Activated T-cell treated with anti-CD3 and anti-CD28 coated beads, Interleukin-2, amount 50 U/mL, for 72 hours (primary cell): Measurements from ENCODE around the gene TPM1. TPM values are rescaled to one million over a fixed set of nuclear protein-coding genes. Genes with fewer than 3 reads are reported as not detected.

ENCODE experiments used
- ATAC-seq, 2 donors: fragments of 150-1000 bp; cut with Tn5 transposase; replicated peaks in 1 of 2; 2 replicates each; pipeline ENCODE4 v1.10.0; 2021; ENCODE audit warnings: moderate library complexity in 2 of 2, mild to moderate bottlenecking in 1 of 2
- DNase-seq, 2 donors: peaks; one replicate each; pipeline ENCODE4 v3.0.0; 2021 to 2022; ENCODE audit warnings: mixed read lengths in 1 of 2
- H3K27ac Mint-ChIP-seq: one replicate; pipeline ENCODE4 v1.8.0; 2022; ENCODE audit warnings: mild to moderate bottlenecking, moderate library complexity, mixed read lengths
- H3K27me3 Mint-ChIP-seq: one replicate; pipeline ENCODE4 v1.8.0; 2022; ENCODE audit warnings: low read depth, mixed read lengths
- H3K36me3 Mint-ChIP-seq, 2 donors: one replicate each; pipeline ENCODE4 v1.8.0; 2022; ENCODE audit warnings: mixed read lengths in 2 of 2, mild to moderate bottlenecking in 1 of 2; ENCODE audit not compliant: insufficient read depth in 2 of 2
- H3K4me1 Mint-ChIP-seq: one replicate; pipeline ENCODE4 v1.8.0; 2022; ENCODE audit warnings: low read depth, mixed read lengths
- H3K4me3 Mint-ChIP-seq, 2 donors: one replicate each; pipeline ENCODE4 v1.8.0; 2022; ENCODE audit warnings: mild to moderate bottlenecking in 2 of 2, mixed read lengths in 2 of 2, moderate library complexity in 2 of 2
- H3K9me3 Mint-ChIP-seq, 2 donors: one replicate each; pipeline ENCODE4 v1.8.0; 2022; ENCODE audit warnings: mixed read lengths in 2 of 2
- total RNA-seq, 2 donors: library from RNA; stranded (reverse); gene quantifications; one replicate each; pipeline ENCODE4 v1.2.3, GENCODE V29; 2022

Gene TPM1
- total RNA-seq, 2 donors from 2014 or later: 9.5 to 9.6 TPM

- no peaks in the 10 kb centered on the region for H3K4me1 Mint-ChIP-seq
- no peaks in the 10 kb centered on the region for H3K36me3 Mint-ChIP-seq
- H3K27ac Mint-ChIP-seq: no peak overlapping the region
- no peaks in the 10 kb centered on the region for H3K9me3 Mint-ChIP-seq
- DNase-seq (no peak), ATAC-seq (no peak)
- peaks cover 10% of the 10 kb centered on the region for H3K27me3 Mint-ChIP-seq
- no peak overlapping the region for H3K4me3 Mint-ChIP-seq
Measured at GRCh38 chr15:63022663-63023062, 19.9 kb upstream of the TPM1 start.

DNA sequence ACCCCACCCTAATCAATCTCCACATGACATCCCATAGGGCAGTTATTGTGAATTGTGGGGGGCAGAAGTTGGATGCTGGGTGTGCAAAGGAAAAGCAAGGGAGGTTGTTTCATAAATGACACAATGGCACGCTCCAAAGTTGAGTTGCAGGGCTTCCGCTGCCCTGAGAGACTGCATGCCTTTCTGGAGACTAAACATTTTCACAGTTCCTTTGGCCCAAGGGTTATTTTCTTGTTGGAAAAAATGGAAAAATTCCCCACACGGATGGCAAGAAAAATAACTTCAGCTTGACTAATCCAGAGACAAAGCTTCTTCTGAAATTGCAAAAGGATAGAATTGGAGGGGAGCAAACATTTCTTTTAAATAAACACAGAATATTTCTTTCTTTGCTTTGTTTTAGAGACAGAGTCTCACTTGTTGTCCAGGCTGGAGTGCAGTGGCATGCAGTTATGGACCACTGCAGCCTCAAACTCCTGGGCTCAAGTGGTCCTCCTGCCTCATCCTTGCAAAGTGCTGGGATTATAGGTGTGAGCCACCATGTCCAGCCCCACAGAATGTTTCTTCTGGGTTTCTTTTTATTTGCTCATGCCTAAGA lies 19.1 kb upstream of the TPM1 start:
- Mint-ChIP-seq H3K36me3 (no peaks in the 10 kb centered on the region), H3K27me3 (peaks cover 10% of the 10 kb centered on the region), H3K4me3 (no peak overlapping the region), H3K4me1 (no peaks in the 10 kb centered on the region), H3K9me3 (no peaks in the 10 kb centered on the region), H3K27ac (no peak overlapping the region)
- ATAC-seq (no peak), DNase-seq (no peak)

DNA sequence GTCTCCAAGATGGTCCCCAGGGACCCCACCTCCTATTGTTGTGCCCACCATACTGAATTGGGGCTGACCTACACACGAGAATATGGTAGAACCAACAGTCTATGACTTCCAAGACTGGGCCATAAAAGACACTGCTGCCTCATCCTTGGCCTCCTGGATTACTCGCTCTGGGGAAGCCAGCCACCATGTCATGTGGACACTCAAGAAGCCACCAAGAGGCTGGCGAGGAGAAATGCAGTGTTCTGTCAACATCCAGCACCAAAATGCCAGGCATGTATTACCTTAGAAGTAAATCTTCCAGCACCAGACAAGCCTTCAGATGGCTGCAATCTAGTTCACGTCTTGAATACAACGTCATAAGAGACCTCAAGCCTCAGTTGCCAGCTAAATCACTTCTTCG lies 17.1 kb upstream of the TPM1 start:
- Mint-ChIP-seq H3K36me3 (no peaks in the 10 kb centered on the region), H3K4me3 (no peak overlapping the region), H3K9me3 (no peaks in the 10 kb centered on the region), H3K27me3 (peaks cover 17% of the 10 kb centered on the region), H3K27ac (no peak overlapping the region), H3K4me1 (no peaks in the 10 kb centered on the region)
- no peak for ATAC-seq
- DNase-seq: no peak

DNA sequence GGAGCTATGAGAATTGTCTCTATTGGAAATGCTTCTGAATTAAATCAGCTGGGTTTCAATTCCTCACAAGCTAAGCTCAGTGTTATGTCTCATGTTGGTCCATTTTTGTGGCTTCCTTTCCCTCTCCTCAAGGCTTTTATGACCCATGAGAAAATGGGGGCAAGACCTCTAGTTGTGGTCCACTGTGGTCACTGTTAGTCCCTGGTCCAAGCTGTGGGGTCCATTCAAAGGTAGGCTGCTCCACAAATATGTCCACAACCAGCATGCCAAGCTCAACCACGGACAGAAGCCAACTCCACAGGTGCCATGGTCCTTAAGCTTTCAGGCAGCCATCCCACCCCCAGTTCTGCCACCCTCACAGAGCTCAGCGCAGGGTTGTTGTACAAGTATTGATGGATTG lies 14.9 kb upstream of the TPM1 start:
- H3K36me3 Mint-ChIP-seq: no peaks in the 10 kb centered on the region
- ATAC-seq (no peak), DNase-seq (no peak)
- H3K9me3 Mint-ChIP-seq: no peaks in the 10 kb centered on the region
- no peak overlapping the region for H3K4me3 Mint-ChIP-seq
- H3K27me3 Mint-ChIP-seq: peaks cover 21% of the 10 kb centered on the region
- no peak overlapping the region for H3K27ac Mint-ChIP-seq
- no peaks in the 10 kb centered on the region for H3K4me1 Mint-ChIP-seq

DNA sequence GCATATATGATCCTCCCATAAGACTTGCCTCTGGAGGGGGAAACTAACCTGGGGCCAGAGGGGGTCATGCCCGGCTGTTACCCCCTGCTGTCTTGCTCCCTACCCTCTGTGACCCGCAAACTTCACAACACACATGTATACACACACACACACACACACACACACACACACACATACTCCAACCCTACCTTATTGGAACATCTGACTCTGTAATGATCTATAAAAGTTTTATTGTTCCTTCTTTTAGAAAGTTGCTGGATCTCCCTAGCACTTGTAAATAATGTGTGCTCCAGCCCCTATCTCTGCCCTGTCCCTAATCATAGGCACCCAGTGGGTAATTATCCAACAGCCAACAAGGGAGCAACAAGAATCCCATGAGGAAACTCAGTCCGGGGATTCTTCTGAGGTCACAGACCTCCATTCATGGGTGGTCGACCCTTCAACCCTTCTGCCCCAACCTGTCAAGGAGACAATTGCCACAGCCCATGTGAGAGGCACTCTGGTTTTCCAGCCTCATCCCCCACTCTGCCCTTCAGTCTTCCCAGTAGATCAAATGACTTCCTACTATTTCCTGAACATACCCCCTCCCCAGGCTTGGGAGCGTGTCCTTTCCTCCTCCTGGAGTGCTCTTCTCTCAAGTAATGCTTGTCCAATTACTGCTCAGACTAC lies 14.0 kb upstream of the TPM1 start:
- H3K36me3 Mint-ChIP-seq: no peaks in the 10 kb centered on the region
- H3K27ac Mint-ChIP-seq: no peak overlapping the region
- no peaks in the 10 kb centered on the region for H3K9me3 Mint-ChIP-seq
- no peaks in the 10 kb centered on the region for H3K4me1 Mint-ChIP-seq
- ATAC-seq: no peak
- peaks cover 21% of the 10 kb centered on the region for H3K27me3 Mint-ChIP-seq
- DNase-seq: no peak
- no peak overlapping the region for H3K4me3 Mint-ChIP-seq

DNA sequence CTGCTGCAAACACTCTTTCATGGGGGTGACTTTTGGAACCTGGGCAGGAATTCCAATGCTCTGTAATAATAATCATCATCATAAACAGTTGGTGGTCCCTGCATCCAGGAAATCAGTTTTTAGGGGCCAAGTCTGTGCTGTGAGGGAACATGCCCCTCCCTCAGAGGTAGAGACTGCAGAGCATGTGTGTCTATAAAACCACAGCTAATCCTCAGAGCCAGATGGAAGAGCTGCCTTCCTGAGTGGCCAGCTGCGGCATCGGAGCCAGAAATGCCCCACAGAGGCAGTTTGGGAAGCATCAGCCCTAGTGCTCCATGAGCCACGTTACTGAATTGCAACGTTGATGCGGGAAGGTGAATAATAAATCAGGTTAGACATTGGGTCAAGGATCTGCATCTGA lies 12.9 kb upstream of the TPM1 start:
- Mint-ChIP-seq H3K27me3 (peaks cover 21% of the 10 kb centered on the region), H3K4me1 (no peaks in the 10 kb centered on the region), H3K4me3 (no peak overlapping the region), H3K27ac (no peak overlapping the region), H3K36me3 (no peaks in the 10 kb centered on the region), H3K9me3 (no peaks in the 10 kb centered on the region)
- ATAC-seq: no peak
- no peak for DNase-seq

- no peaks in the 10 kb centered on the region for H3K36me3 Mint-ChIP-seq
- no peaks in the 10 kb centered on the region for H3K9me3 Mint-ChIP-seq
- H3K27ac Mint-ChIP-seq: no peak overlapping the region
- ATAC-seq: no peak
- H3K4me3 Mint-ChIP-seq: no peak overlapping the region
- peaks cover 26% of the 10 kb centered on the region for H3K27me3 Mint-ChIP-seq
- H3K4me1 Mint-ChIP-seq: no peaks in the 10 kb centered on the region
- DNase-seq: no peak
Measured at GRCh38 chr15:63030101-63030551, 12.4 kb upstream of the TPM1 start.

- peaks cover 17% of the 10 kb centered on the region for H3K27me3 Mint-ChIP-seq
- ATAC-seq: no peak
- no peak overlapping the region for H3K27ac Mint-ChIP-seq
- H3K4me3 Mint-ChIP-seq: no peak overlapping the region
- H3K9me3 Mint-ChIP-seq: no peaks in the 10 kb centered on the region
- no peak for DNase-seq
- no peaks in the 10 kb centered on the region for H3K4me1 Mint-ChIP-seq
- H3K36me3 Mint-ChIP-seq: no peaks in the 10 kb centered on the region
Measured at GRCh38 chr15:63034578-63034977, 8.0 kb upstream of the TPM1 start.

DNA sequence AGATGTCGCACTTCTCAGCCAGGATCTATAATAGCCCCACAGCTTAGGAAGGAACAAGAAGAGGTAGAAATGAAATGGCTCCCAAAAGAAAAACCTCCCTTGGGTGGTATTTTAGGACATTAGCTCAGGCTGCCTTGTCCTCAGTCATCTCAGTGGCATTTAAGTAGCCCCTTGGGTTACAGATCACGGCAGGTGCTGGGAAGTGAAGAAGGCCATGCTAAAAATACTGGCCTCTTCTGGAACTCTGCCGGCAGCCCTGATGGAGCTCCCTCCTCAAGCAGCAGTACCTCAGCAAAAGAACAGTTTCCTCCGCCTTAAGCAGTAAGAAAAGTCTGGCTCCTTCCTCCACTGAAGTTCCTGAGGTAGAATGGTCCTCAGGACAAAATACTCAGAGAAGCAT lies 7.3 kb upstream of the TPM1 start:
- Mint-ChIP-seq H3K9me3 (no peaks in the 10 kb centered on the region), H3K4me1 (no peaks in the 10 kb centered on the region), H3K27ac (no peak overlapping the region), H3K4me3 (no peak overlapping the region), H3K36me3 (no peaks in the 10 kb centered on the region), H3K27me3 (peaks cover 23% of the 10 kb centered on the region)
- ATAC-seq (no peak), DNase-seq (no peak)

DNA sequence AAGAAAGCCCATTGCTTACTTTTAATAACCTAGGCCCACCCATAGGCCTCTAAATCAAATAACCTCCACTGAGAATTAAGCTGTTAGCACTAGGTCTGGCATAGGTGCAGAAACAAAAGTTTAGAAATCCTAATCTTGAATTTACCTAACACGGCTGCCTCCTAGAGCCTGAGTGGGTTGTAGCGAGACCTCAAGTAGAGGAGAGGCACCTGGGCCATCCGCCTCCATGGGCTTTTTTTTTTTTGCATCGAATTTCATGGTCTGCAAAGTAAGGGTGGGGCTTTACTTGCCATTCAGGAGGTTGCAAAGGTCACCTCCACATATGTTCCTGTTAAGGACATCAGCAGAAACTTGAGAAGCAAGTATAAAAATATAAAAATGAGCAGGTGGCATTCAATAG lies 6.6 kb upstream of the TPM1 start:
- Mint-ChIP-seq H3K27me3 (peaks cover 25% of the 10 kb centered on the region), H3K4me1 (no peaks in the 10 kb centered on the region), H3K4me3 (no peak overlapping the region), H3K36me3 (no peaks in the 10 kb centered on the region), H3K27ac (no peak overlapping the region), H3K9me3 (no peaks in the 10 kb centered on the region)
- DNase-seq (no peak), ATAC-seq (no peak)

- ATAC-seq (no peak), DNase-seq (no peak)
- Mint-ChIP-seq H3K36me3 (no peaks in the 10 kb centered on the region), H3K27ac (no peak overlapping the region), H3K4me3 (no peak overlapping the region), H3K9me3 (no peaks in the 10 kb centered on the region), H3K4me1 (peaks cover 3% of the 10 kb centered on the region), H3K27me3 (peaks cover 41% of the 10 kb centered on the region)
Measured at GRCh38 chr15:63037976-63038720, 4.4 kb upstream of the TPM1 start.

DNA sequence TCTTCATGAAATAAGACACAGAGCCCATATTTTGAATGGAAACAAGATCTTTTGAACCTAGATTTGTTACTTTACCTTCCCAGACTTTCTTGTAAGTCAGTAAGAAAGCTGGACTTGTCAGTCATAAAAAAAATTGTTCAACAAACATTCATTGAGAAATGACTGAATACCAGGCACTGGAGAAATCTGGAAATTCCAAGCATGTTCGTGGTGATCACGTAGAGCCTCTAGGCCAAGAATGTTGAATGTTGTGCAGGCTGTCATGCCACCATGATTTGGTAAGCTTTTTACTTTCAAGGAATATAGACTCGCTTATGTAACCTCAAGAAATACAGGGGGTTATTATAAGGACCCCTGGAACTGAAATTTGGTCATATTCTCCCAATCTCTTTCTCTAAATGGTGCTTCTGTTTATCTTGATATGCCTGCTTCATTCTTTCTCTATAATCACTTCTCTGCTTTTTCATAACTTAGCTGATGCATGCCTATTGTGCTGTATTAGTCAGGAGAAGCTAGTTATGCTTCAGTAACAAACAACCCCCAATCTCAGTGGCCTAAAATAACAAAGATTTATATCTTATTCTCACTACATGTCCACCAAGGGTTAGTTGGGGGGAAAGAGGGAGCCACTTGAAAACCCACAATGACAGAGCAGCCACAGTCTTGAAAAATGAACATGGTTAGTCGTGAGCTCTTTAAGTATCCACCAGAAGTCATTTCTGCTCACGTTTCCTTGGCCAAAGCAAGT lies 3.4 kb upstream of the TPM1 start:
- Mint-ChIP-seq H3K9me3 (no peaks in the 10 kb centered on the region), H3K36me3 (no peaks in the 10 kb centered on the region), H3K27ac (no peak overlapping the region), H3K27me3 (peaks cover 48% of the 10 kb centered on the region), H3K4me3 (no peak overlapping the region), H3K4me1 (peaks cover 7% of the 10 kb centered on the region)
- no peak for DNase-seq
- no peak for ATAC-seq

DNA sequence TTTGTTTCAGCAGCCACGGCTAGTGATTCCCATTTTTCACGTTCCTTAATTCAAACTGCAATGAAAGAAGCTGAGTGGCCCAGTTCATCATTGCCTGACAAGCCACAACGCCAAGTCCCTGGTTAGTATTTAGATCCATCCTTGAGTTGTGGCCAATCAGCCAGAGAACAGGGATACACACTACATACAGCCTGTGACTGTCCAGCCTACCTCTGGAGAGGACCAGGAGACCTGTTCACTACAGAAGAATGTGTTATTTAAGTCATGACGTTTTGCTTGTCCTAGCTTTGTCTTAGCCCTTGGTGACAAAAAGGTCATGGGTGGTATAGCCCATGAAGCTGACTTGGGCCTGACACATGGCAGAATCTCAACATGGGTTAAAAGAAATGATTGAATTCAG lies 2.7 kb upstream of the TPM1 start:
- no peak for ATAC-seq
- H3K4me3 Mint-ChIP-seq: no peak overlapping the region
- H3K27ac Mint-ChIP-seq: no peak overlapping the region
- H3K4me1 Mint-ChIP-seq: peaks cover 7% of the 10 kb centered on the region
- no peaks in the 10 kb centered on the region for H3K36me3 Mint-ChIP-seq
- no peaks in the 10 kb centered on the region for H3K9me3 Mint-ChIP-seq
- no peak for DNase-seq
- H3K27me3 Mint-ChIP-seq: peaks cover 53% of the 10 kb centered on the region
